GM18909 (cell line): ENCODE data around the gene OR5L1.

Experiments used
- ATAC-seq: cut with Tn5 transposase; IDR thresholded peaks from one replicate; pipeline ENCODE4 v1.9.1; 2021; ENCODE audit warnings: mild to moderate bottlenecking; ENCODE audit not compliant: unreplicated experiment, poor library complexity

The OR5L1 gene

GRCh38 chr11:55811067-55811466 is at the start of gene OR5L1:
Gene OR5L1 (plus strand): TSS chr11:55811367. CDS start chr11:55811467, 100 bp downstream.
- no peak for ATAC-seq

GRCh38 chr11:55773138-55773537 is 38.0 kb upstream of the OR5L1 start, which contains the start of gene OR5D13:
Gene OR5D13 (plus strand): TSS chr11:55773438. CDS start chr11:55773438, 0 bp downstream.
- no peak for ATAC-seq

DNA sequence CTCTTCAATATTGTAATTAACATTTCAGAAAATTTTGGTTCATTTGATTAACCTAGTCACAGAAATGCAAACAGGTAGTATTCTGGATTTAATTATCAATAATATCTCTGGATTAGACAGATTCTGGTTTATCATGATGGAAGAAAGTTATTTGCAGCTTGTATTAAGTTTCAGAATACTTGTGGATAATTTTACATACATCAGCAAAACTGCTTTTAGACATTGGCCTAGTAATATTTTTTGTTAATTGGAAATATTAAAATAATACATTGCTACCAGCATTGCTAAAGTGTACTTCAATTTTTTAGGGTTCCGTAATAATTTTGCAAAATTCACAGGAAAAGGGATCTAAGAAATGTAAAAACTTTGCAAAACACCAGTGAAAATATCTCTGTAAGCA is 19.6 kb upstream of the OR5L1 start:
- no peak for ATAC-seq

DNA sequence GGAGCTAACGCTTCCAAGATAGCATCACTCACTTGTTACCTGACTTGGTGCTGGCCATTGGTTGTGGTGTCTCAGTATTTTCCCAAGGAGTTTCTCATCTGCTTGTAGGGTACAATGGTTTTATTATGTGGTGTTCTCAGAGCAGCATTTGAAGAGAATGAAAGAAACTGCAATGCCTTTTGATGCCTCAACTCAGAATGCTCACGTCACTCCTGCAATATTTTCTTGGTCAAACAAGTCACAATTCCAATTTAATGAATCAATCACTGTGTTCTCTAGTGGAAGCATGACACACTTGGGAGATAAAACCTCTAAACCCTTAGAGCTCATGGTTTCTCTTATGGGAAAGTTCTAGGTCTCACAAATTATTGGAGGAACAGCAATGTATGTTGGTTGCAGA is 17.8 kb upstream of the OR5L1 start:
- no peak for ATAC-seq

DNA sequence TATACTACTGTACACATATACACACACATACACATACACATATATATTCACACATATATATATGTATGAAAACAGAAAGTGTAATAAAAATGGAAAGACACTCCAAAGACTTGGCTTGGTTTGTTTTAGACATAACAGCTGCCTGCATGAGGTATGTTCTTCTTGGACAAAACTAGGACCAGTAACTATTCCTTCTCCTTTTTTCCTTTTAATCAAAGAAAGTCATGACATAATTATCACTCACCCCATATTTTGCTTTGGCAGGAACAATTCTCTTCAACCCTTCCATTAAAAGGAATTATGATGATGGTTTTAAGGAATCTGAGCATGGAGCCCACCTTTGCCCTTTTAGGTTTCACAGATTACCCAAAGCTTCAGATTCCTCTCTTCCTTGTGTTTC is 15.9 kb upstream of the OR5L1 start, which contains the start of gene OR5D14:
Gene OR5D14, plus strand, starts transcription at position 301 of the 400 bp plus-strand sequence. Its CDS starts 0 bp downstream, at position 301.
- no peak for ATAC-seq

DNA sequence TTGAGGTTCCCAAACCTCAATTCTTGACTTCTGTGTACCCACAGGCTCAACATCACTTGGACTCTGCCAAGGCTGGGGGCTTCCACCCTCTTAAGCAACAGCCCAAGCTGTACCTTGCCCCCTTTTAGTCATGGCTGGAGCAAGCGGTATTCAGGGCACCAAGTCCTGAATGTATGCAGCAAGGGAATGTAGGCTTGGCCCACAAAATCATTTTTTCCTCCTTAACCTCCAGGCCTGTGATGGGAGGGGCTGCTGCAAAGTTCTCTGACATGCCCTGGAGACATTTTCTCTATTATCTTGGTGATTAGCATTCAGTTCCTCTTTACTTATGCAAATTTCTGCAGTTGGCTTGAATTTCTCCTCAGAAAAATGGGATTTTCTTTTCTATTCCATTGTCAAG is 4.9 kb upstream of the OR5L1 start:
- no peak for ATAC-seq

- no peak for ATAC-seq
Observed at GRCh38 chr11:55819330-55819729, 8.2 kb downstream of the OR5L1 start, which contains the start of gene OR5D18. Gene OR5D18 (plus strand): TSS chr11:55819630. CDS start chr11:55819630, 0 bp downstream.

GRCh38 chr11:55826919-55827318 is 15.8 kb downstream of the OR5L1 start, which contains the start of gene OR5L2:
Gene OR5L2 (plus strand): TSS chr11:55827219. CDS start chr11:55827219, 0 bp downstream.
- no peak for ATAC-seq

DNA sequence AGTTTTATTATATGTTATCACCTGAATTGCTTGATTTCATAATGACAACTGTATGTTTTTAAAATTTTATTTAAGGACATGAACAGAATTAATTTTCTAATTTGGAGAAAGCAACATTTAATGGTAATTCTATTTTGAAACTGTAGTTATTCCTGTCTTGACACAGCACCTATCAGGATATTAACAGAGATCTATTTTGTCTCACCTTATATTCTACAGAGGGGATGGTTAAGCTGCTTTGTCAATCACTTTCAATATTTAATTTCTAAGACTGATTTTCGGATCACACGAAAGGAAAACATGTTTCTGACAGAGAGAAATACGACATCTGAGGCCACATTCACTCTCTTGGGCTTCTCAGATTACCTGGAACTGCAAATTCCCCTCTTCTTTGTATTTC is 27.3 kb downstream of the OR5L1 start, which contains the start of gene OR5D16:
Gene OR5D16, plus strand, starts transcription at position 301 of the 400 bp plus-strand sequence. Its CDS starts 0 bp downstream, at position 301.
- no peak for ATAC-seq

DNA sequence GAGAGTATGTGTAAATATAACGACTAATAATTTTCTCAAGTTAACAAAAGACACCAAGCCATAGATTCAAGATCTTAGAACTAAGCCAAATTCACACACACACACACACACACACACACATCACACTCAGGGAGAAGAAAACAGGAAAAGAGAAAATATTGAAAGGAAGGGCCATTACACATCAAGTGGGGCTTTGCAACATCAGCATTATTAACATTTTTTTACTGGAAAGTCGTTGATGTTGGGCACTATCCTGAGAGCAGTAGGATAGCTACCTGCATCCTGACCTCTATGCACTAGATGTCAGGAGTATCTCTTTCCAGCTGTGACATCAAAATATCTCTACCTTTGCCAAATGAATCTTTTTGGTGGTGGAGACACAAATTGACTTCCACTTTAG is 36.3 kb downstream of the OR5L1 start:
- ATAC-seq = no peak

GRCh38 chr11:55849037-55849436 is 37.9 kb downstream of the OR5L1 start:
- ATAC-seq = no peak

DNA sequence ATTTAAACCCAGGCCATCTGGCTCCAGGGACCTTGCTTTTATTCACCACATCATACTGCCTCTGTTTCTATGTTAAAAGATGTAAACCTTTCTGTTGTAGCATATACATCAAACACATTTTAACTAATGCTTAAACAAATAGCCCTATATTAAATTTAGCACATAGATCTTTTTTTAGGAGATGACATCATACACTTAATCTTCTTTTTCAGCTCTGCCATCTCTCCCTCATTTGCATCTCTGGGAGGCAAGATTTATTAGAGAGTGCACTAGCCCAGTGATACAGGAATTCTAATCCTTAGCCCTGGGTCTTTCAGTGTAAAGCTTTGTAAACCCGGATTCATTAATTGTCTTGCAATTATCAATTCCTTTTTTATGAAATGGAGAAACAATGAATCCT is 41.0 kb downstream of the OR5L1 start:
- ATAC-seq = no peak

DNA sequence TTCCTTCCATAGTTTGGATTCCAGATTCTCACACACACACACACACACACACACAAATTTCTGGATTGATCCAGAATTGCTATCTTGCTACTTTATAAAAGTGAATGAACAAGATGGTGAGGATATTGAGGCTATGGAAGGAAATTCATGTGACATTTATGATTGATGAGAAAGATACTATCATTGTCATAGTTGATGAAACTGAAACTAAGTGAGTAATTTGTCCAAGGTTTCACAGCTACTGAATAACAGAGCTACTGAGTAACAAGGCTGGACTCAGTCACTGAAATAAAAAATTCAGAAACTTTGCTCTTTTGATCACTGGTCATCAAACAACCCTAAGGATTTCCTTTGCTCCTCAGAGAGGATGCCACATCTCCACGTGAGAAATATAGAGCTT is 43.5 kb downstream of the OR5L1 start:
- no peak for ATAC-seq
